ENCODE measurements around the gene SHQ1. TPM values are rescaled to one million over a fixed set of nuclear protein-coding genes. Genes with fewer than 3 reads are reported as not detected.

SHQ1 gene
- total and polyA plus RNA-seq, 11 donors = 7.2 to 26.0 (median 19.9) TPM

GRCh38 chr3:72804361-72804760 is 43.9 kb downstream of the SHQ1 start:
- DNase-seq (no peak), ATAC-seq (no peak)
- peaks cover 0 to 7% (median 0%) of the 10 kb centered on the region in 9 donors for H3K36me3 ChIP-seq
- H3K9me3 ChIP-seq = no peaks in the 10 kb centered on the region
- H3K4me3 ChIP-seq = no peak overlapping the region
- no peaks in the 10 kb centered on the region for H3K27me3 ChIP-seq
- H3K27ac ChIP-seq = no peak overlapping the region
- no peak for TF ChIP-seq POLR2A (IDR thresholded peaks at IDR 0.05)
- TF ChIP-seq, protein P1, sequence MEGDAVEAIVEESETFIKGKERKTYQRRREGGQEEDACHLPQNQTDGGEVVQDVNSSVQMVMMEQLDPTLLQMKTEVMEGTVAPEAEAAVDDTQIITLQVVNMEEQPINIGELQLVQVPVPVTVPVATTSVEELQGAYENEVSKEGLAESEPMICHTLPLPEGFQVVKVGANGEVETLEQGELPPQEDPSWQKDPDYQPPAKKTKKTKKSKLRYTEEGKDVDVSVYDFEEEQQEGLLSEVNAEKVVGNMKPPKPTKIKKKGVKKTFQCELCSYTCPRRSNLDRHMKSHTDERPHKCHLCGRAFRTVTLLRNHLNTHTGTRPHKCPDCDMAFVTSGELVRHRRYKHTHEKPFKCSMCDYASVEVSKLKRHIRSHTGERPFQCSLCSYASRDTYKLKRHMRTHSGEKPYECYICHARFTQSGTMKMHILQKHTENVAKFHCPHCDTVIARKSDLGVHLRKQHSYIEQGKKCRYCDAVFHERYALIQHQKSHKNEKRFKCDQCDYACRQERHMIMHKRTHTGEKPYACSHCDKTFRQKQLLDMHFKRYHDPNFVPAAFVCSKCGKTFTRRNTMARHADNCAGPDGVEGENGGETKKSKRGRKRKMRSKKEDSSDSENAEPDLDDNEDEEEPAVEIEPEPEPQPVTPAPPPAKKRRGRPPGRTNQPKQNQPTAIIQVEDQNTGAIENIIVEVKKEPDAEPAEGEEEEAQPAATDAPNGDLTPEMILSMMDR (IDR thresholded peaks at IDR 0.05) = no peak
- 94 to 96% (median 95%) methylated on average over 5 of the region's 5 CpGs for WGBS, 4 donors
- intact Hi-C loops (cut with DNase I) = no loop called here
- H3K4me1 ChIP-seq = peaks cover 0 to 15% (median 1%) of the 10 kb centered on the region in 12 donors

DNA sequence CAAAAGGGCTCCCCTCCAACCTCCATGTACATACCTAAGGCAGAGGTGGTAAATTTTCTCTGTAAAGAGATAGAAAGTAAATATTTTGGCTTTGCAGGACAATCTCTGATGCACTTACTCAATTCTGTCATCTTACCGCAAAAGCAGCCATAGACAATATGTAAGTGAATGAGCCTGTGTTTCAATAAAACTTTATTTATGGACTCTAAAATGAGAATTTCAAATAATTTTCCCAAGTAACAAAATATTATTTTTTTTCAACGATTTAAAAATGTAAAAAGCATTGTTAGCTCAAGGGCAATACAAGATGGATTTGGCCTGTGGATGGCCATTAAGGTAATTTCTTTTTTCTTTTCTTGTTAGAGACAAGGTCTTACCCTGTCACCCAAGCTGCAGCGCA is 44.7 kb downstream of the SHQ1 start:
- intact Hi-C loops (cut with DNase I) = no loop called here
- DNase-seq (no peak), ATAC-seq (no peak)
- Histone ChIP-seq H3K4me3 (no peak overlapping the region), H3K4me1 (peaks cover 0 to 16% (median 2%) of the 10 kb centered on the region in 12 donors), H3K27ac (no peak overlapping the region), H3K36me3 (peaks cover 0 to 4% (median 0%) of the 10 kb centered on the region in 9 donors), H3K9me3 (no peaks in the 10 kb centered on the region), H3K27me3 (no peaks in the 10 kb centered on the region)
- WGBS, 4 donors = 96 to 98% (median 97%) methylated on average over 3 of the region's 3 CpGs
- TF ChIP-seq, protein P1 (IDR thresholded peaks at IDR 0.05) = no peak
- TF ChIP-seq POLR2A (IDR thresholded peaks at IDR 0.05) = no peak

GRCh38 chr3:72802001-72802400 is 46.2 kb downstream of the SHQ1 start:
- intact Hi-C loops (cut with DNase I) = no loop called here
- TF ChIP-seq POLR2A (IDR thresholded peaks at IDR 0.05) = no peak
- TF ChIP-seq, protein P1 (IDR thresholded peaks at IDR 0.05) = no peak
- no peaks in the 10 kb centered on the region for H3K9me3 ChIP-seq

GRCh38 chr3:72800869-72801268 is 47.4 kb downstream of the SHQ1 start:
- DNase-seq (no peak), ATAC-seq (no peak)
- Histone ChIP-seq H3K27me3 (no peaks in the 10 kb centered on the region), H3K36me3 (peaks cover 0 to 4% (median 0%) of the 10 kb centered on the region in 9 donors), H3K27ac (no peak overlapping the region), H3K9me3 (no peaks in the 10 kb centered on the region), H3K4me3 (no peak overlapping the region), H3K4me1 (peaks cover 0 to 17% (median 1%) of the 10 kb centered on the region in 12 donors)
- intact Hi-C loops (cut with DNase I) = no loop called here
- TF ChIP-seq, protein P1 (IDR thresholded peaks at IDR 0.05) = no peak
- TF ChIP-seq POLR2A (IDR thresholded peaks at IDR 0.05) = no peak

More at GRCh38 chr3:72802001-72802400, 46.2 kb downstream of the SHQ1 start:
- DNase-seq = no peak
- no peak for ATAC-seq
- Histone ChIP-seq H3K4me1 (peaks cover 0 to 28% (median 5%) of the 10 kb centered on the region in 12 donors), H3K4me3 (no peak overlapping the region), H3K27me3 (no peaks in the 10 kb centered on the region), H3K36me3 (peaks cover 0 to 4% (median 0%) of the 10 kb centered on the region in 9 donors), H3K27ac (no peak overlapping the region)
- WGBS, 4 donors = 94 to 97% (median 96%) methylated on average over 5 of the region's 5 CpGs

Data from heart left ventricle (tissue), 16 donors.